MM.1S (cell line): ENCODE results near the gene SURF6.

Source experiments
- DNase-seq: peaks from one replicate; pipeline ENCODE4 v3.0.0-alpha.2; 2015
- H2AFZ ChIP-seq: fragments of 300-600 bp; sonication (generic); 2 replicates; pipeline ENCODE4 v1.6.0; 2016; ENCODE audit warnings: antibody characterized with exemption, low read length
- H3F3A ChIP-seq: fragments of 300-600 bp; sonication (generic); 2 replicates; pipeline ENCODE4 v1.6.1; 2016; ENCODE audit warnings: mild to moderate bottlenecking, antibody characterized with exemption, low read length, moderate library complexity, mixed read lengths; ENCODE audit not compliant: insufficient read depth
- H3K27ac ChIP-seq: fragments of 300-600 bp; sonication (generic); 2 replicates; pipeline ENCODE4 v1.5.1; 2016; ENCODE audit warnings: mild to moderate bottlenecking, low read length
- H3K27me3 ChIP-seq: fragments of 300-600 bp; sonication (generic); replicated peaks from 2 replicates; pipeline ENCODE4 v1.6.0; 2016; ENCODE audit warnings: low read length; ENCODE audit not compliant: insufficient read depth
- H3K36me3 ChIP-seq: fragments of 300-600 bp; sonication (generic); replicated peaks from 2 replicates; pipeline ENCODE4 v1.6.1; 2016; ENCODE audit warnings: mild to moderate bottlenecking, low read length, mixed read lengths; ENCODE audit not compliant: insufficient read depth
- H3K4me1 ChIP-seq: fragments of 300-600 bp; sonication (generic); 2 replicates; pipeline ENCODE4 v1.6.1; 2016; ENCODE audit warnings: low read length, mixed read lengths
- H3K4me2 ChIP-seq: fragments of 300-600 bp; sonication (generic); 2 replicates; pipeline ENCODE4 v1.6.0; 2016; ENCODE audit warnings: low read depth, low read length
- H3K4me3 ChIP-seq: fragments of 300-600 bp; sonication (generic); 2 replicates; pipeline ENCODE4 v1.5.1; 2016; ENCODE audit warnings: low read length, mixed read lengths
- H3K79me2 ChIP-seq: fragments of 300-600 bp; sonication (generic); 2 replicates; pipeline ENCODE4 v1.6.1; 2016; ENCODE audit warnings: mixed run types, low read length, mixed read lengths
- H3K9ac ChIP-seq: fragments of 300-600 bp; sonication (generic); 2 replicates; pipeline ENCODE4 v1.6.1; 2016; ENCODE audit warnings: low read length, mixed read lengths
- H3K9me2 ChIP-seq: fragments of 300-600 bp; sonication (generic); replicated peaks from 2 replicates; pipeline ENCODE4 v1.6.1; 2016; ENCODE audit warnings: mild to moderate bottlenecking, low read length, mixed read lengths; ENCODE audit not compliant: insufficient read depth
- H3K9me3 ChIP-seq: fragments of 300-600 bp; sonication (generic); replicated peaks from 2 replicates; pipeline ENCODE4 v1.6.1; 2016; ENCODE audit warnings: mild to moderate bottlenecking, low read length, mixed read lengths; ENCODE audit not compliant: insufficient read depth
- H4K20me1 ChIP-seq: fragments of 300-600 bp; sonication (generic); 2 replicates; pipeline ENCODE4 v1.6.1; 2016; ENCODE audit warnings: mild to moderate bottlenecking, low read length, moderate library complexity, mixed read lengths; ENCODE audit not compliant: insufficient read depth
- EZH2 ChIP-seq: fragments of 300-600 bp; sonication (generic); optimal IDR thresholded peaks from 2 replicates; pipeline ENCODE3; 2017; ENCODE audit warnings: low read depth, mild to moderate bottlenecking, antibody characterized with exemption, low read length, mixed read lengths
- EZH2phosphoT487 ChIP-seq: fragments of 300-600 bp; sonication (generic); IDR thresholded peaks from 2 replicates; pipeline ENCODE4 v1.6.1; 2018; ENCODE audit warnings: antibody characterized with exemption, low read length
- TF ChIP-seq, protein P1 (sequence below): fragments of 300-600 bp; sonication (generic); IDR thresholded peaks from 2 replicates; pipeline ENCODE4 v1.5.1; 2016; ENCODE audit warnings: antibody characterized with exemption, low read length, mixed read lengths

SURF6 gene

GRCh38 chr9:133341369-133342068 lies 5.5 kb upstream of the SURF6 start:
- Histone ChIP-seq H3K27me3 (no peaks in the 10 kb centered on the region), H3K9ac (no peak overlapping the region), H3K4me3 (no peak overlapping the region), H3K4me1 (0 out of 2 replicates have a peak, but pooled peaks cover 4% of the 10 kb centered on the region), H3K27ac (no peak overlapping the region), H2AFZ (no peak overlapping the region), H3K9me3 (no peaks in the 10 kb centered on the region), H4K20me1 (no peaks in the 10 kb centered on the region), H3K79me2 (peaks cover 15% of the 10 kb centered on the region), H3K36me3 (no peaks in the 10 kb centered on the region), H3K9me2 (no peaks in the 10 kb centered on the region), H3K4me2 (no peak overlapping the region), H3F3A (peaks cover 7% of the 10 kb centered on the region; the same call in 1 of the 2 replicates)
- TF ChIP-seq, protein P1, sequence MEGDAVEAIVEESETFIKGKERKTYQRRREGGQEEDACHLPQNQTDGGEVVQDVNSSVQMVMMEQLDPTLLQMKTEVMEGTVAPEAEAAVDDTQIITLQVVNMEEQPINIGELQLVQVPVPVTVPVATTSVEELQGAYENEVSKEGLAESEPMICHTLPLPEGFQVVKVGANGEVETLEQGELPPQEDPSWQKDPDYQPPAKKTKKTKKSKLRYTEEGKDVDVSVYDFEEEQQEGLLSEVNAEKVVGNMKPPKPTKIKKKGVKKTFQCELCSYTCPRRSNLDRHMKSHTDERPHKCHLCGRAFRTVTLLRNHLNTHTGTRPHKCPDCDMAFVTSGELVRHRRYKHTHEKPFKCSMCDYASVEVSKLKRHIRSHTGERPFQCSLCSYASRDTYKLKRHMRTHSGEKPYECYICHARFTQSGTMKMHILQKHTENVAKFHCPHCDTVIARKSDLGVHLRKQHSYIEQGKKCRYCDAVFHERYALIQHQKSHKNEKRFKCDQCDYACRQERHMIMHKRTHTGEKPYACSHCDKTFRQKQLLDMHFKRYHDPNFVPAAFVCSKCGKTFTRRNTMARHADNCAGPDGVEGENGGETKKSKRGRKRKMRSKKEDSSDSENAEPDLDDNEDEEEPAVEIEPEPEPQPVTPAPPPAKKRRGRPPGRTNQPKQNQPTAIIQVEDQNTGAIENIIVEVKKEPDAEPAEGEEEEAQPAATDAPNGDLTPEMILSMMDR = no peak
- TF ChIP-seq EZH2 (no peak), EZH2phosphoT487 (no peak)
- DNase-seq = no peak

- Histone ChIP-seq H3K4me2 (no peak overlapping the region), H3K4me1 (no peaks in the 10 kb centered on the region), H3K9me3 (no peaks in the 10 kb centered on the region), H3K9me2 (no peaks in the 10 kb centered on the region), H3K9ac (no peak overlapping the region), H3F3A (peaks cover 7% of the 10 kb centered on the region; the same call in 1 of the 2 replicates), H3K79me2 (peaks cover 10% of the 10 kb centered on the region), H2AFZ (no peak overlapping the region), H3K27me3 (no peaks in the 10 kb centered on the region), H4K20me1 (no peaks in the 10 kb centered on the region), H3K4me3 (no peak overlapping the region), H3K36me3 (no peaks in the 10 kb centered on the region), H3K27ac (no peak overlapping the region)
- DNase-seq = no peak
- TF ChIP-seq EZH2phosphoT487 = no peak
- no peak for TF ChIP-seq EZH2
- TF ChIP-seq, protein P1 = no peak
These were observed 4.9 kb upstream of the SURF6 start for GRCh38 chr9:133340916-133341315.

DNA sequence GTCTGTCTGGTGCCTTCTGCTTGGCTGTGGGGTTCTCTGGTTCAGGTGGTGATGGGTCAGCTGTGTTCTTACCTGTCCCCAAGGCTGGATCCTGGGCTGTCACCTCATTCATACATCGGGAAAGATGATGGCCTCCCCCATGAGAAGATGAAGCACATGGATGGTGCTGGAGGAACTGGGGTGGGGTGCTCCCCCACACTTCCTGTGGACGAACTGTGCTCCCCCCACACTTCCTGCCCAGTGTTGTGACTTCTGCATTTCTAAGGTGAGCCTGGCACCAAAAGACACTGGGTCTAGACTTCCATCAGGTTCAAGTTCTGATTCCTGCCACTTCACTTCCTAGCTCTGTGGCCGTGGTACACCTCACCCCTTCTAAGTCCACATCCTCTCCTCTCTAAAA lies 4.3 kb upstream of the SURF6 start:
- no peak overlapping the region for H3K4me2 ChIP-seq
- H3K36me3 ChIP-seq = no peaks in the 10 kb centered on the region
- H3F3A ChIP-seq = peaks cover 10% of the 10 kb centered on the region; the same call in 1 of the 2 replicates
- no peak overlapping the region for H2AFZ ChIP-seq
- no peak for DNase-seq
- H3K9ac ChIP-seq = no peak overlapping the region
- no peaks in the 10 kb centered on the region for H3K9me3 ChIP-seq
- H4K20me1 ChIP-seq = no peaks in the 10 kb centered on the region
- H3K4me3 ChIP-seq = no peak overlapping the region
- H3K27ac ChIP-seq = no peak overlapping the region
- TF ChIP-seq EZH2phosphoT487 = no peak
- TF ChIP-seq, protein P1 = no peak
- no peaks in the 10 kb centered on the region for H3K9me2 ChIP-seq
- H3K27me3 ChIP-seq = no peaks in the 10 kb centered on the region
- peaks cover 10% of the 10 kb centered on the region for H3K79me2 ChIP-seq
- H3K4me1 ChIP-seq = 0 out of 2 replicates have a peak, but pooled peaks cover 1% of the 10 kb centered on the region
